IMR-90 (cell line): ENCODE results near the gene RABL2A.
"Not testable (repeated sequence)": the region's sequence is repeated elsewhere in the genome, so short reads cannot be mapped to it uniquely, and the experiment has no call there.

Source experiments
- BHLHE40 ChIP-seq: fragments of 150-350 bp; IDR thresholded peaks from 2 replicates; pipeline ENCODE4 v1.6.1; 2016; ENCODE audit warnings: mild to moderate bottlenecking, low read depth, low read length
- CEBPB ChIP-seq: IDR thresholded peaks from 2 replicates; pipeline ENCODE4 v1.6.1; 2012; ENCODE audit warnings: low read depth, low read length, improper control_type of control experiment
- CTCF ChIP-seq: conservative IDR thresholded peaks from 2 replicates; pipeline ENCODE4 v1.5.1; 2012; ENCODE audit warnings: mild to moderate bottlenecking, low read depth, low read length, improper control_type of control experiment
- FOS ChIP-seq: fragments of 150-350 bp; IDR thresholded peaks from 2 replicates; pipeline ENCODE4 v1.6.1; 2016; ENCODE audit warnings: low read depth, low read length
- MAFK ChIP-seq: IDR thresholded peaks from 2 replicates; pipeline ENCODE4 v1.6.1; 2012; ENCODE audit warnings: low read depth, low read length, improper control_type of control experiment
- MAZ ChIP-seq: IDR thresholded peaks from 2 replicates; pipeline ENCODE4 v1.6.1; 2012; ENCODE audit warnings: low read depth, mild to moderate bottlenecking, low read length, improper control_type of control experiment, moderate library complexity, borderline replicate concordance
- MXI1 ChIP-seq: IDR thresholded peaks from 2 replicates; pipeline ENCODE4 v1.6.1; 2012; ENCODE audit warnings: low read depth, mild to moderate bottlenecking, low read length, moderate library complexity, borderline replicate concordance
- NFE2L2 ChIP-seq: fragments of 150-350 bp; IDR thresholded peaks from 2 replicates; pipeline ENCODE4 v1.6.1; 2016; ENCODE audit warnings: low read depth, mild to moderate bottlenecking, low read length
- POLR2A ChIP-seq: IDR thresholded peaks from 2 replicates; pipeline ENCODE4 v1.6.1; 2012; ENCODE audit warnings: mild to moderate bottlenecking, low read depth, low read length
- RAD21 ChIP-seq: IDR thresholded peaks from 2 replicates; pipeline ENCODE4 v1.6.1; 2012; ENCODE audit warnings: low read length, improper control_type of control experiment
- RCOR1 ChIP-seq: IDR thresholded peaks from 2 replicates; pipeline ENCODE4 v1.6.1; 2012; ENCODE audit warnings: mild to moderate bottlenecking, low read length, improper control_type of control experiment; ENCODE audit not compliant: insufficient replicate concordance
- RFX5 ChIP-seq: IDR thresholded peaks from 2 replicates; pipeline ENCODE4 v1.8.0; 2012; ENCODE audit warnings: low read depth, mild to moderate bottlenecking, low read length, moderate library complexity
- SMC3 ChIP-seq: fragments of 150-350 bp; IDR thresholded peaks from 2 replicates; pipeline ENCODE4 v1.6.1; 2016; ENCODE audit warnings: low read depth, mild to moderate bottlenecking, antibody characterized with exemption, low read length, moderate library complexity
- TF ChIP-seq, protein P1 (sequence below): fragments of 150-350 bp; IDR thresholded peaks from 2 replicates; pipeline ENCODE4 v1.6.1; 2017; ENCODE audit warnings: mild to moderate bottlenecking, antibody characterized with exemption, low read length, low read depth

GRCh38 chr2:113669013-113669412 is 41.9 kb downstream of the RABL2A start:
- TF ChIP-seq POLR2A, CTCF, RFX5, FOS, MAZ, BHLHE40, RCOR1, RAD21, NFE2L2, SMC3, MXI1, CEBPB, MAFK: not testable (repeated sequence)
- TF ChIP-seq, protein P1, sequence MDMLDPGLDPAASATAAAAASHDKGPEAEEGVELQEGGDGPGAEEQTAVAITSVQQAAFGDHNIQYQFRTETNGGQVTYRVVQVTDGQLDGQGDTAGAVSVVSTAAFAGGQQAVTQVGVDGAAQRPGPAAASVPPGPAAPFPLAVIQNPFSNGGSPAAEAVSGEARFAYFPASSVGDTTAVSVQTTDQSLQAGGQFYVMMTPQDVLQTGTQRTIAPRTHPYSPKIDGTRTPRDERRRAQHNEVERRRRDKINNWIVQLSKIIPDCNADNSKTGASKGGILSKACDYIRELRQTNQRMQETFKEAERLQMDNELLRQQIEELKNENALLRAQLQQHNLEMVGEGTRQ = not testable (repeated sequence)
